Measurements from ENCODE around the gene ASPHD1.

Gene ASPHD1

DNA sequence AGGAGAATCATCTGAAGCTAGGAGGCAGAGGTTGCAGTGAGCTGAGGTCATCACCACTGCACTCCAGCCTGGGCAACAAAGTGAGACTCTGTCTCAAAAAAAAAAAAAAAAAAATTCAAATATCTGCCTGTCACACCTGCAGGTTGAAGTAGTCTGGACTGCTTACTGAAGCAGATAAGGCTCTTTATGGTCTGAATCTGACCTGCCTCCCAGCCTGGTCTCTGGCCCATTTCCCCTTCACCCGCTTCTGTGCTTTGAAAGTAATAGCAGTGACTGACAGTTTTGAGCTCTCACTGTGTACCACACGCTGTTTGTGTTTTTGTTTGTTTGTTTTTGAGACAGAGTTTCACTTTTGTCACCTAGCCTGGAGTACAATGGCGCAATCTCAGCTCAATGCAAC is 6.7 kb upstream of the ASPHD1 start:
- no peak for DNase-seq (ENCODE audit: insufficient read length, low spot score)
- no peak for FAIRE-seq
- TF ChIP-seq POU2F2 (IDR thresholded peaks at IDR 0.05; ENCODE audit: low read depth, low read length), result no peak
- no peak for TF ChIP-seq POLR2AphosphoS5 (IDR thresholded peaks at IDR 0.05; ENCODE audit: low read depth, low read length)
- no peak for TF ChIP-seq POLR2A (IDR thresholded peaks at IDR 0.05; ENCODE audit: low read depth, low read length)
- TF ChIP-seq TAF1 (IDR thresholded peaks at IDR 0.05; ENCODE audit: low read depth, low read length), result no peak
- TF ChIP-seq PAX5 (IDR thresholded peaks at IDR 0.05; ENCODE audit: insufficient read depth, low read length, severe bottlenecking), result no peak
- no peak for TF ChIP-seq SPI1 (IDR thresholded peaks at IDR 0.05; ENCODE audit: low read depth, low read length)

DNA sequence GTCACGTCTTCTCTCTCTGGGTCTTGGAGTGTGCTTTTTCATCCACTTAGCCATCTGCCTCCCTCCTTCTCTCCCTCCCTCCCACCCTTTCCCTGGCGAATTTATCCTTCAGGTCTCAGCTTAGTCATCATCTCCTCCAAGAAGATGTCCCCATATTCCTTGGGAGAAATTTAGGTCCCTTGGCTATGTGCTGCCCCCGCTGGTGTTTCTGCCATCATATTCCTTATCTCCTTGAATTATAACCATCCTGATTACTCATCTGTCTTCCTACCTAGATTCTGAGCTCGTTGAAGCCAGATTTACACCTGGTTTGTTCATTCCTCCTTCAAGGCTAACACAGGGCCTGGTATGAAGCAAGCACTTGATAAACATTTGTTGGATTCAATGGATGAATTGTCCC is 5.9 kb upstream of the ASPHD1 start:
- no peak for TF ChIP-seq POLR2A (IDR thresholded peaks at IDR 0.05; ENCODE audit: low read depth, low read length)
- no peak for TF ChIP-seq TAF1 (IDR thresholded peaks at IDR 0.05; ENCODE audit: low read depth, low read length)
- no peak for TF ChIP-seq PAX5 (IDR thresholded peaks at IDR 0.05; ENCODE audit: insufficient read depth, low read length, severe bottlenecking)
- no peak for TF ChIP-seq POU2F2 (IDR thresholded peaks at IDR 0.05; ENCODE audit: low read depth, low read length)
- TF ChIP-seq SPI1 (IDR thresholded peaks at IDR 0.05; ENCODE audit: low read depth, low read length), result no peak
- no peak for TF ChIP-seq POLR2AphosphoS5 (IDR thresholded peaks at IDR 0.05; ENCODE audit: low read depth, low read length)
- DNase-seq (ENCODE audit: insufficient read length, low spot score), result no peak
- FAIRE-seq, result no peak

- DNase-seq (ENCODE audit: insufficient read length, low spot score) (no peak), FAIRE-seq (no peak)
- TF ChIP-seq PAX5 (IDR thresholded peaks at IDR 0.05; ENCODE audit: insufficient read depth, low read length, severe bottlenecking) (no peak), POU2F2 (IDR thresholded peaks at IDR 0.05; ENCODE audit: low read depth, low read length) (no peak), POLR2A (IDR thresholded peaks at IDR 0.05; ENCODE audit: low read depth, low read length) (no peak), SPI1 (IDR thresholded peaks at IDR 0.05; ENCODE audit: low read depth, low read length) (no peak), POLR2AphosphoS5 (IDR thresholded peaks at IDR 0.05; ENCODE audit: low read depth, low read length) (no peak), TAF1 (IDR thresholded peaks at IDR 0.05; ENCODE audit: low read depth, low read length) (no peak)
Measured at GRCh38 chr16:29896841-29897240, 3.4 kb upstream of the ASPHD1 start.

DNA sequence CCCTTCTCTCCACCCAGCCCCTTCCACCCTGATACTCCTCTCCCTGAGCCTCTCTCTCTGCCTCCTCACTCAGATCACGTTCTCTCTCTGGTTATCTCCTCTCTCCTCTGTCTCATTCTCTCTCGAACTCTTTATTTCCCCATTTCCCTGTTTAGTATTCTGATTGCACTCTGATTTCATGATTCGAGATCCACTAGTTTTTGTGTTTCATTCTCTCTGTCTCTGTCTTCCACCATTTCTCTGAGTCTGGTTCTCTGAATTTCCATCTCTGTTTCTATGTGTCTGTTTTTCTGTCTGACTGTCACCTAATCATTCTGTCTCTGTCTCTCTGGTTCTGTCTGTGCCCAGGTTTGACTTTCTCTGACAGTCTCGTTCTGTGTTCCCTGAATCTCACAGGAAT is 3.0 kb upstream of the ASPHD1 start:
- no peak for TF ChIP-seq POLR2AphosphoS5 (IDR thresholded peaks at IDR 0.05; ENCODE audit: low read depth, low read length)
- no peak for TF ChIP-seq SPI1 (IDR thresholded peaks at IDR 0.05; ENCODE audit: low read depth, low read length)
- no peak for TF ChIP-seq TAF1 (IDR thresholded peaks at IDR 0.05; ENCODE audit: low read depth, low read length)
- TF ChIP-seq POLR2A (IDR thresholded peaks at IDR 0.05; ENCODE audit: low read depth, low read length), result no peak
- no peak for TF ChIP-seq POU2F2 (IDR thresholded peaks at IDR 0.05; ENCODE audit: low read depth, low read length)
- TF ChIP-seq PAX5 (IDR thresholded peaks at IDR 0.05; ENCODE audit: insufficient read depth, low read length, severe bottlenecking), result no peak
- no peak for FAIRE-seq
- DNase-seq (ENCODE audit: insufficient read length, low spot score), result no peak

GRCh38 chr16:29898135-29898803 is 2.0 kb upstream of the ASPHD1 start:
- no peak for DNase-seq (ENCODE audit: insufficient read length, low spot score)
- no peak for TF ChIP-seq TAF1 (IDR thresholded peaks at IDR 0.05; ENCODE audit: low read depth, low read length)
- no peak for TF ChIP-seq POLR2AphosphoS5 (IDR thresholded peaks at IDR 0.05; ENCODE audit: low read depth, low read length)
- no peak for TF ChIP-seq SPI1 (IDR thresholded peaks at IDR 0.05; ENCODE audit: low read depth, low read length)
- no peak for TF ChIP-seq PAX5 (IDR thresholded peaks at IDR 0.05; ENCODE audit: insufficient read depth, low read length, severe bottlenecking)
- no peak for TF ChIP-seq POLR2A (IDR thresholded peaks at IDR 0.05; ENCODE audit: low read depth, low read length)
- no peak for TF ChIP-seq POU2F2 (IDR thresholded peaks at IDR 0.05; ENCODE audit: low read depth, low read length)
- FAIRE-seq, result no peak

DNA sequence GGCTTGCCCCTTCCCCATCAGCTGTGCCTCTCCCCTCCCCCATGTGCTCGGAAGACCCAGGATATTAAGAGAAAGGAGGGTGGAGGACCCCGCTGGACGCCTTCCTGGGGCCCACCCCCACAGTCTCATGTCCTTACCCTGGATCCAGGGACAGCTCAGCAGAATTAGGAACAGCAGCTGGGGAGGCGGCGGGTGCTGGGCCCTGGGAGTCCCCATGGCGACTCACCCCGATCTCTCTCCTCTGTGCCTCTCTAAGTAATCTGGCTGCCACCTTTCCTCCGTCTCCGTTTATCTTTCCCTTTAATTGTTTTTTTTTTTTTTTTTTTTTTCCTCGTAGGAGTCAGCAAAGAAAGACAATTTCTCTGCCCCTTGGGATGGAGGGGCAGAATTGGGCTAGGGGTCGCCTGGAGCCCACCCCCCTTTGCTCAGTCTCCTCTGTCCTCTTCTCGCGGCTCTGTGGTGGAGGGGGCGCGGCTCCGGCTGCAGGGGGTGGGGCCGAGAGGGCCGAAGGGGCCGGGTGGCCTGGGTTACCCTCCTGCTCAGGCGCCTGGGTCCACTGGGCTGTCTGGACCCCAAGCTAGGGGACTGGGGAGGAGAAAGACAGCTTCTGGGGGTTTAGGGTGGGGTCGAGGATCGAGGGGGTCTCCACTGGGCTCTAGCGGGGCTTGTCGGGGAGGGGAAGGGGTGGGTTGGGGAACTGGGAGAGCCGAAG is 1.3 kb upstream of the ASPHD1 start:
- TF ChIP-seq POLR2AphosphoS5 (IDR thresholded peaks at IDR 0.05; ENCODE audit: low read depth, low read length) (no peak), SPI1 (IDR thresholded peaks at IDR 0.05; ENCODE audit: low read depth, low read length) (no peak), POU2F2 (IDR thresholded peaks at IDR 0.05; ENCODE audit: low read depth, low read length) (no peak), TAF1 (IDR thresholded peaks at IDR 0.05; ENCODE audit: low read depth, low read length) (no peak), POLR2A (IDR thresholded peaks at IDR 0.05; ENCODE audit: low read depth, low read length) (no peak), PAX5 (IDR thresholded peaks at IDR 0.05; ENCODE audit: insufficient read depth, low read length, severe bottlenecking) (no peak)
- FAIRE-seq (no peak), DNase-seq (ENCODE audit: insufficient read length, low spot score) (no peak)

GRCh38 chr16:29899516-29900101 is 679 bp upstream of the ASPHD1 start, which contains the start of gene SEZ6L2:
Gene SEZ6L2, minus strand, starts transcription at chr16:29899550. Its CDS starts 531 bp downstream, at chr16:29899019.
- FAIRE-seq, result no peak
- TF ChIP-seq POU2F2 (IDR thresholded peaks at IDR 0.05; ENCODE audit: low read depth, low read length), result no peak
- TF ChIP-seq SPI1 (IDR thresholded peaks at IDR 0.05; ENCODE audit: low read depth, low read length), result no peak
- DNase-seq (ENCODE audit: insufficient read length, low spot score), result no peak

DNA sequence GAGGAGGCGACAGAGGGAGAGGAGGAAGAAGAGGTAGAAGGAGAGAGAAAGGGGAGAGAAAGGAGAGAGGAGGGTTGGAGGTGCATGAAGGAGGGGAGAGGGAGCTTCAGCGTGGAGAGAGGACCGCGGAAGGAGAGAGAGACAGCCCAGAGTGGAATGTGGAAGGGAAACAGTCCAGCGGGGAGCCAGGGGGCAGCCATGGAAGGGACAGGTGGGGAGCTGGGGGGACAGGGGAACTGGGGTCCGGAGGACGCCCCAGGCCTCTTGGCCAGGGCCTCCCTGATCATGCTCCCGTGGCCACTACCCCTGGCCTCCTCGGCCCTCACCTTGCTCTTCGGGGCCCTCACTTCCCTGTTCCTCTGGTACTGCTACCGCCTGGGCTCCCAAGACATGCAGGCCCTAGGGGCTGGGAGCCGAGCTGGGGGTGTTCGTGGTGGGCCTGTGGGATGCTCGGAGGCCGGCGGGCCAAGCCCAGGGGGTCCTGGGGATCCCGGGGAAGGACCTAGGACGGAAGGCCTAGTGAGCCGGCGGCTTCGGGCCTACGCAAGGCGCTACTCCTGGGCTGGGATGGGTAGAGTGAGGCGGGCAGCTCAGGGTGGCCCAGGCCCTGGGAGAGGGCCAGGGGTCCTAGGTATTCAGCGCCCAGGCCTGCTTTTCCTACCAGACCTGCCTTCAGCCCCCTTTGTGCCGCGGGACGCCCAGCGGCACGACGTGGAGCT is 759 bp downstream of the ASPHD1 start:
- TF ChIP-seq POLR2AphosphoS5 (IDR thresholded peaks at IDR 0.05; ENCODE audit: low read depth, low read length) (no peak), PAX5 (IDR thresholded peaks at IDR 0.05; ENCODE audit: insufficient read depth, low read length, severe bottlenecking) (no peak), SPI1 (IDR thresholded peaks at IDR 0.05; ENCODE audit: low read depth, low read length) (no peak), TAF1 (IDR thresholded peaks at IDR 0.05; ENCODE audit: low read depth, low read length) (no peak), POLR2A (IDR thresholded peaks at IDR 0.05; ENCODE audit: low read depth, low read length) (no peak), POU2F2 (IDR thresholded peaks at IDR 0.05; ENCODE audit: low read depth, low read length) (no peak)
- no peak for DNase-seq (ENCODE audit: insufficient read length, low spot score)
- no peak for FAIRE-seq

DNA sequence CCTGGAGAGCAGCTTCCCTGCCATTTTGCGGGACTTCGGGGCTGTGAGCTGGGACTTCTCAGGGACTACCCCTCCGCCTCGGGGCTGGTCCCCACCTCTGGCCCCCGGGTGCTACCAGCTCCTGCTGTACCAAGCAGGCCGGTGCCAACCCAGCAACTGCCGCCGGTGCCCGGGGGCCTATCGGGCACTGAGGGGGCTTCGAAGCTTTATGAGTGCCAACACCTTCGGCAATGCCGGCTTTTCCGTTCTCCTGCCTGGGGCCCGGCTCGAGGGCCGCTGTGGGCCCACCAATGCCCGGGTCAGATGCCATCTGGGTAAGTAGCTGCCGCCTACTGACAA is 1.3 kb downstream of the ASPHD1 start:
- DNase-seq (ENCODE audit: insufficient read length, low spot score), result no peak
- no peak for TF ChIP-seq TAF1 (IDR thresholded peaks at IDR 0.05; ENCODE audit: low read depth, low read length)
- TF ChIP-seq POLR2AphosphoS5 (IDR thresholded peaks at IDR 0.05; ENCODE audit: low read depth, low read length), result no peak
- no peak for FAIRE-seq
